ENCODE data around the gene MTOR.
A peak's percentile ranks its signal among the peaks of the same experiment; 100 is the strongest.
"Not testable (repeated sequence)": the region's sequence is repeated elsewhere in the genome, so short reads cannot be mapped to it uniquely, and the experiment has no call there.

Gene MTOR

DNA sequence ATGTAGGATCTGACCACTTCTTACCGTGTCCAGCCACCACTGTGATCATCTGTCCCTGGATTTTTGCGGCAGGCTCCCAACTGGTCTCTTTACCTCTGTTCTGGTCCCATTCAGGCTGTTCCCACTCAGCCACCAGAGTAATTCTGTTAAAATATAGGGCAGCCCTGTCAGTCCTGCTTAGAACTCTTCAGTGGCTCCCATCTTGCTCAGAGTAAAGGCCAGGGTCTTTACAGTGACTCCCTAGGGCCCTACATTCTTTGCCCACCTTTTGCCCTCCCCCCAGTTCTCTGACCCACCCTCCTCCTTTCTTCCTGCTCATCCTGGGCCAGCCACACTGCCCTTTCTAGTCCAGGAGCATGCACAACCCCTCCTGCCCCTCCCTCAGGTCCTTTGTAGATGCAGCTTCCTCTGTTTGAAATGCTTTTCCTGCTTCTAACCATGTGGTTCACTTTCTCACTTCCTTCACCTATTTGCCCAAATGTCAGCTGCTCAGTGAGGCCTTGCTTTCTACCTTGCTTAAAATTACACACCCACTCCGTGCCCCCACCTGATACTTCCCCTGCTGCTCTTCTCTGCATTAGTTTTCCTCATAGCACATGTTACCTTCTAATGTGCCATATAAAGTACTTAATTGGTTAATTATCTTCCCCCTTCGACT lies 18.5 kb upstream of the MTOR start:
- no peak for DNase-seq (ENCODE audit: low read depth in 2 of 2)

DNA sequence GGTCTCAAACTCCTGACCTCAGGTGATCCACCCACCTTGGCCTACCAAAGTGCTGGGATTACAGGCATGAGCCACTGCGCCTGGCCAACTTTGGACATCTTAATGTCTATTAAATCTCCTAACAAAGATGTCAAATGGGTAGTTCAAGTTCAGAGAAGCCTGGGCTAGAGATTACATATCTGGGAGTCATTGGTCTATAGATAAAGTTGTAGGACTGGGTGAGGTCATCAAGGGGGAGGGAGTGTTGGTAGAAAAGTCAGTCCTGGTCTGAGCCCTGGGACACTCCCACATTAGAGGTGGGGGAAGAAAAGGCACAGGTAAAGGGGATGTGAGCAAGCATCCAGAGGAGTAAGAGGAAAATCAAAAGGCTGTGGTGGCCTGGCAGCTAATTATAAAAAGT lies 17.3 kb upstream of the MTOR start:
- no peak for DNase-seq (ENCODE audit: low read depth in 2 of 2)

DNA sequence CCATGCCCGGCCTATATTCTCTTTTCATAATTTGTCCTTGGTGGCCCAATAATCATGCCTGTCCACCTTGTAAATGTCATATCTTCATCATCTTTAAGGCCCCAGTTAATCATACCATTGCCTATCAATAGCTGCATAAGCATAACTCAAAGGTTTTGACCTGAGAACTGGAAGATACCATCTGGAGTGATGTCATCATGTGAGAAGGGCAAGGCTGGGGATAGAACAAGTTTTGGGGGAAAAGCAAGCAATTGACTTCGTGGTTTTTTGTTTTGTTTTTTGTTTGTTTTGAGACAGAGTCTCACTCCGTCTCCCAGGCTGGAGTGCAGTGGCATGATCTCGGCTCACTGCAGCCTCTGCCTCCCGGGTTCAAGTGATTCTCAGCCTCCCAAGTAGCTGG lies 16.8 kb upstream of the MTOR start:
- no peak for DNase-seq (ENCODE audit: low read depth in 2 of 2)

DNA sequence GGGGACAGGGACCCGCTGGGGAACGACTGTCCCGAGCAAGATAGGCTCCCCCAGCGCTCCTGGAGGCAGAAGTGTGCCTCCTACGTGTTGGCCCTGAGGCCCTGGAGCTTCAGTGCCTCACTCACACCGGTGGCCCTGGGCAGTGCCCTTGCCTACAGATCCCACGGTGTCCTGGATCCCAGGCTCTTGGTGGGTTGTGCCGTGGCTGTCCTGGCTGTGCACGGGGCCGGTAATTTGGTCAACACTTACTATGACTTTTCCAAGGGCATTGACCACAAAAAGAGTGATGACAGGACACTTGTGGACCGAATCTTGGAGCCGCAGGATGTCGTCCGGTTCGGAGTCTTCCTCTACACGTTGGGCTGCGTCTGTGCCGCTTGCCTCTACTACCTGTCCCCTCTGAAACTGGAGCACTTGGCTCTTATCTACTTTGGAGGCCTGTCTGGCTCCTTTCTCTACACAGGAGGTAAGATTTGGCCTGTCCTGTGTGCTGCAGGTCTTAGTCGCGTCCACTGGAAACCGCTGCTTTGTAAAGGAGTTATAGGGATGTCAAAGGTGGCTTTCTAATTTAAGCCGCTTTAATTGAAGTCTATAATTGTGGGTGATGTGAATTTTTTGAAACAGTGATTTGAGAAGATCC lies 11.4 kb upstream of the MTOR start:
- no peak for DNase-seq (ENCODE audit: low read depth in 2 of 2)

DNA sequence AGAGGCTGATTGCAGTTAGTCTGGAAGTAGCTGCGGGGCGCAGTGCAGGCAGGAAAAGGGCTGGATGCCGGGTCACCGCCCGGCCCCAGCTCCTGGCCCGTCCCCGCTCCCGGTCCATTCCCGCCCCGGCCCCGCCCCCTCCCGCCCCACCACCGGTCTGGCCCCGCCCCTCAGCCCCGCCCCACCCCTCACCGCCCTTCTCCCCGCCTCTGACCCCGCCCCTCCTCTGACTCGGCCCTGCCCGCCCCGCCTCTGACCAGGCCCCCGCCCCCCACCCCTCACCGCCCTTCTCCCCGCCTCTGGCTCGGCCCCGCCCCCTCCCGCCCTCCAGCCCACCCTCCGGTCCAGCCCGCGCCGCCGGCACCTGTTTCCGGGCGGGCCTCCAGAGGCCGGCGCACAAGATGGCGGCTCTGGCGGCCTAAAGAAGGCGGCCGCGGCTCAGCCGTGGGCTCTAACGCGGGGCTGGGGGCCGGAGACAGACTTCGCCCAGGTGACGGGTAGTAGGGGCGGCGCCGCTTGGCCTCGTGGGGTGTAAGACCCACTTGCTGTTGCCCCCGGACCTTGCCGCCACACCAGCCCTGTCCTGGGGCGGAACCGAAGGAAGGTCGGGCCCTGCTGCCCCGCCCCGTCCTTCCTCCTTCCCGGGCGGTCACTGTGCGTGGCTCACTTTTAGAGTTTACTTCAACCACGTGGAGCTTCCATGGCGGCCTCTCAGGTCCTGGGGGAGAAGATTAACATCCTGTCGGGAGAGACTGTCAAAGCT lies 10.7 kb upstream of the MTOR start, which contains the start of gene UBIAD1:
Gene UBIAD1, plus strand, starts transcription at position 367 of the 763 bp plus-strand sequence. Its CDS starts 334 bp downstream, at position 701.
- peak; percentile 79 to 81 for DNase-seq (ENCODE audit: low read depth in 2 of 2)

DNA sequence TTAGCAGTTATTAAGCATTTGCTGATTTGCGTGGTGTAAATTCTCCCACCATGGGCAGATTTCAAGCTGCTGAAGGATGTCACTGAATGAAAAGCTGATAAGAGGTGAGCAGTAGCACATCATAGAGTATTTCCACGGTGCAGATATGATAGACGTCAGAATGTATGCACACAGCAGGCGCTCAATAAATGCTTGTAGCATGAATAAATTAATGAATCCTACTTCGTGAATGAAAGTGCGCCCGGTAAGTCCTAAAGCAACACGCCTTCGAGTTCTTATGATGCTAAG lies 10.1 kb upstream of the MTOR start:
- DNase-seq (ENCODE audit: low read depth in 2 of 2) = no peak

DNA sequence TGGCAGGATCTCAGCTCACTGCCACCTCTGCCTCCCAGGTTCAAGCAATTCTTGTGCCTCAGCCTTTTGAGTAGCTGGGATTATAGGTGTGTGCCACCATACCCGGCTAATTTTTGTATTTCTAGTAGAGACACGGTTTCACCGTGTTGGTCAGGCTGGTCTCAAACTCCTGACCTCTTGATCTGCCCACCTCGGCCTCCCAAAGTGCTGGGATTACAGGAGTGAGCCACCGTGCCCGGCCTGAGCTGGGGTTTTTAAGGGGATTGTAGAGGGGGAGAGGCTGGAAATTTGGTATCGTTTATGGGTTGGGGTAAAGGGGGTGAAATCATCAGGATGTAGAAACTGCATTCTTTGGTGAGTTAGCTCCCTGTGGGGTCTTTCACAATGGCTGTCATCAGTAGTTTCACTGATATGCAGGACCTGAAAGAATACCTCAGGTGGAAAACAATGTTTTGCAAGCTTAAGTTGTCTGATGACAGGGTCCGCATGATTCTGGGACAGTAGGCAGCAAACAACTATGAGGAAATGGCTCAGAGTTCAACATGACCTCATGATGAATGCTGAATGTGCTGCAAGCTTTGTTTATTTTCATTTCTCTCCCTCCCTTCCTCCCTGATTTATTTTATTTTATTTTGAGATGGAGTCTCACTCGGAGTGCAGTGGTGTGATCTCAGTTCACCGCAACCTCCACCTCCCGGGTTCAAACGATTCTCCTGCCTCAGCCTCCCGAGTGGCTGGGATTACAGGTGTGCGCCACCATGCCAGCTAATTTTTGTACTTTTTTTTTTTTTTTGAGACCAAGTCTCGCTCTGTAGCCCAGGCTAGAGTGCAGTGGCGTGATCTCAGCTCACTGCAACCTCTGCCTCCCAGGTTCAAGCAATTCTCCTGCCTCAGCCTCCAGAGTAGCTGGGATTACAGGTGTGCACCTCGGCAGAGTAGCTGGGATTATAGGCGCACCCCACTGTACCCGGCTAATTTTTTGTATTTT lies 5.3 kb upstream of the MTOR start:
- DNase-seq (ENCODE audit: low read depth in 2 of 2) = not testable (repeated sequence)

DNA sequence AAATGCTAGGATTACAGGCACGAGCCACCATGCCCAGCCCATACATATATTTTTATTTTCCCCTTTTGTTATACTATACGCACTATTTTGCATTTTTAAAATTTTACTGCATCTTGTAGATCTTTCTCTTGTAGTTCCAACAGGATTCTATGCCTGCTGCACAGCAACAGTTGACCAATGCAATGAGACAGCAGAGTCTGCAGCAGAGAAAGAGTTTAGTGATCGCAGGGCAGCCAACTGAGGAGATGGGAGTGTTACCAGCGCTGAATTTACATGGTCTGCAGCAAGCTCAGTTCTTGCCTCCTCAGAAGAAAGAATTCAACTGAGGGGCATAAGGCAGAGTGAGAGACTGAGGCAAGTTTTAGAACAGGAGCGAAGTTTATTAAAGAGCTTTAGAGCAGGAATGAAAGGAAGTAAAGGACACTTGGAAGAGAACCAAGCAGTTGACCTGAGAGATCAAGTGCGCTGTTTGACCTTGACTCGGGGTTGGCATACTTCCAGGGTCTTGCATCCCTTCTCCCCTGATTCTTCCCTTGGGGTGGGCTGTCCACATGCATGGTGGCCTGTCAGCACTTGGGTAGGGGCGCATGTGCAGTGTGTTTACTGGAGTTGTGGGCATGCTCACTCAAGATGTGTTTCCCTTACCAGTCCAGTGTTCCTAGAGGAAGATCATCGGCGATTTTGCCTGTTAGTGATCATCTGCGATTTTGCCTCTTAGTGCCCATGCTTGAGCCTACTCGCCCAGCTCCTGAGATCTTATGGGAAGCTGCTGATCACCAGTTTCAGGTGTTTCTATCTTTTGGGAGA lies 4.1 kb upstream of the MTOR start:
- no peak for DNase-seq (ENCODE audit: low read depth in 2 of 2)

DNA sequence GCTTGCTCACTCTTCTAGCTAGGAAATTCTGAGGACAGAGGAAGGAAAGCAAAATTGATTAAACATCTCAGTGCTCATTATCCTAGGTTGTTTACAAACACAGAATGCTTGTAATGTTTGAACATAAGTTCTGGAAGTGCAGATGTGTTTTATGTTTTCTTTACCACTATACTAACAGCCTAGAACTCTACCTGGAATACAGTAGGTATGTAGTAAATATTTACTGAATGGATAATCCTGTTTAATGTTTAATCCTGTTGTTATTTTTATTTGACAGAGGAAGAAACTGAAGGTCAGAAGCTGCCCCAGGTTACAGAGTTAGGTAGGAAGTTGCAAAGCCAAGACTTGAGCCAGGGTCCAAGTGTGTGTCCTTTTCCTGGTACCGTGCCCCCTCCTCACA lies 6.1 kb downstream of the MTOR start:
- DNase-seq (ENCODE audit: low read depth in 2 of 2) = no peak

DNA sequence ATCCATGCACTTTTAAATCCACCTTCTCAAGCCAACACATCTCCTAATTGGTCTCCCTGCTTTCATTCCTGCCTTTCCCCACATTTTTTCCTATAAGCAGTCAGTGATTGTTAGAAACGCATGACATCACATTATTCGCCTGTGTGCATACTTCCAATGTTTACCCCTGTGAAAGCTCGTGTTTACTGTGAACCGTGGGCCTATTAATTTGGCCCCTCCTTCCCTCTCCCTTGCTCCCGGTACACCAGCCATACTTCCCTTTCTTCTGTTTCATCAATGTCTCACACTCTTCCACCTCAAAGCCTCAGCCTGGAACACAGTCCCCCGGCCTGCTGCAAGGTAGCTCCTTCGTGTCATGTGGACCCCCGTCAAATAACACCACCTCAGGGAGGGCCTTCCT lies 9.1 kb downstream of the MTOR start:
- DNase-seq (ENCODE audit: low read depth in 2 of 2) = no peak

DNA sequence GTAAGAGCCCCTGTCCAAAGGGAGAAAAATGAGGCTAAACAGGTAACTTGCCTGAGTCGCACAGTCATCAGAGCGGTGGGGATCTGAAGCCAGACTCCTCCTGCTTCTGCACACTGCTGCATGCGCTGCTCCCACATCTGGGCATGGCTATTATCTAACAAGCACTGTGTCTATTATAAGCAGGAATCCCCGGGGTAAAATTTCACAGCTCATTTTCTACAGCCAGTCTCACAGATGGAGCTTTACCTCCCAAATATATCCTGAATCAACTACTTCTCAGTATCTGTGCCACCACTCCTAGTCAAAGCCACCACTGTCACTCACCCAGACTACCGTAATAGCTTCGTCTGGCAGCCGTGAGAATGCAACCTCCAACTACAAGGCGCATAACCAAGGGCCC lies 9.8 kb downstream of the MTOR start:
- DNase-seq (ENCODE audit: low read depth in 2 of 2) = no peak

DNA sequence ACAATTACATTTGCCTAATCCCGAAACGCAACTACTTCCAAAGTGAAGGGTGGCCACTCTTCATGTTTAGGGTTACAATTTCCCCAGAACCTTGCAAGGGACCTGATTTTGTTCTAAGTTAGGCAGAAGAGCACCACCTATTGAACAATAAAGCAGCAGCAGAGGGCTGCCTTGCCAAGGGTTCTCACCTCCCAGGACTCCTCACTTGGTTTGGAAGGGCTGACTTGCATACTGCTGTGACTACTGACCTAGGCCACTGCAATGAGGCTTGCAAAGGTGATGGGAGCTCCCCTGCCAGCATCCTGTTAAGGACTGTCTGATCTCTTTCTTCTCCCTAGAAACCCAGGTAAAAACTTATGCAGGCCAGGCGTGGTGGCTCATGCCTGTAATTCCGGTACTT lies 14.2 kb downstream of the MTOR start:
- DNase-seq (ENCODE audit: low read depth in 2 of 2) = no peak

DNA sequence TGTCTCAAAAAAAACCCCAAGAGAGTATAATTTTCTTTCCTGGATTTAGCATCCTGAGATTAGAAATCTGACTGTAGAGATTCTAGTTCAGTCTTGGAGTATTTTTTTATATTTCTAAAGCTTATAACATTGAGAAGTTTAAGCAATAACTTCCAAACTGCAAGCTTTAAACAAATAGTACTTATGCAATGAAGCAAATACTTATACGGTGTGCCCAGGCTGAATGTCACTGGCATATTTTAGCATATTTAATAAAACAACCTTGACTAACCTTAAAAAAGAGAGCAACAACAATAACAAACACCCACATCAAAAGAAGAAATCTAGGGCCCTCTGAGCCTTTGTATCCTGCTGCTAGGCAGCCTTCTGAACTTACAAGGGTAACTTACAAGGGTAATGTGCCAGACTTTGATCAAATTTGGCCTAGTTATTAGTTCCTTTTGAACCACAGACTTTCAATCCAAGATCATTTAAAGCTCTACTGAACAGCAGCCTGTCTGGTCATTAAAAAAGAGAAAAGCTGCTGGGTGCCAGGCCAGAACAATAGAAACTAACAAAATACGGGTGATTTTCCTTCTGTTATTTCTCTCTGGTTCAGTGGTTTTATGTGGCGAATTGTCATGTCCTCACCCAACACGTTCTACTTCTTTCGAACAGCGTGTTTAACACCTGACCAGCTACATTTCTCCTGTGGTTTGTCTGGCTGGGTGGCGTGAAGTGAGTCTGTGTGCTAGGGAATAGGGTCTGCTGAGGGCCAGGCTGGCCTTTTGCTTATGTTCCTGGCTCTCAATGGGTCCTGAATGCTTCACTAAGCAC lies 16.2 kb downstream of the MTOR start:
- DNase-seq (ENCODE audit: low read depth in 2 of 2) = no peak

DNA sequence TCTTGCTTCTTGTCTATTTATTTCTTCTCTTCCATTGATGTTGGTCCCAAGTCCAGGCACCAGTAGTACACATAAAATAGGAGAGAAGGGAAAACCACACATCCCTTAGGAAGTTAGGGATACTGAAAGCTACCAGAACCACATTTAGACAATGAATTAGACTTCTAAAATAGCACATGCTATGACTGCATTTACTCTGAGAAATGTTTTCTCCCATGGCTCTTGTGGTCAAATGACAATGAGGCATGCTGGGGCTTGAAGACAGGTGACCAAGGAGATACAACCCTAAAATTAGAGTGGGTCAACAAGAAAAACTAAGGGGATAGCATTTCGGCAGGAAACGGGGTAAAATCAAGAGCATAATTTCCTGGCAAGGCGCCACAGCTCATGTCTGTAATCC lies 17.1 kb downstream of the MTOR start:
- DNase-seq (ENCODE audit: low read depth in 2 of 2) = no peak

DNA sequence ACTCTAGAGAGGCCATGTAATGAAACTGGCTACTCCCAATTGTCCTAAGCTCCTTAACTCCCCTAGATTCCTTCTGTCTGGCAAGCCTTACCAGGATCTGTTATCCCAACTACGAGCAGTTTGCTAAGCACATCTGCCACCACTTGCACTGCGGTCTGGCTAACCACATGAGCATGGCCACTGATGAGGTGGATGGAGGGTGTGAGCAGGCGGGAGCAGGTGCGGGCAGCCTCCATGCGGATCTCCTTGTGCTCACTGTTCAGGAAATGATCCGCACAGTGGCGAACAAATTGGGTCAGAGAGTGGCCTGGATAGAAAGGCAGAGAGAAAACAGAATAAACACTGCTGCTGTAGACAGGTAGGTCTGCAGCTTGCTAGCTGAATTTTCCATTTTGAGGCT lies 24.0 kb downstream of the MTOR start:
- no peak for DNase-seq (ENCODE audit: low read depth in 2 of 2)

DNA sequence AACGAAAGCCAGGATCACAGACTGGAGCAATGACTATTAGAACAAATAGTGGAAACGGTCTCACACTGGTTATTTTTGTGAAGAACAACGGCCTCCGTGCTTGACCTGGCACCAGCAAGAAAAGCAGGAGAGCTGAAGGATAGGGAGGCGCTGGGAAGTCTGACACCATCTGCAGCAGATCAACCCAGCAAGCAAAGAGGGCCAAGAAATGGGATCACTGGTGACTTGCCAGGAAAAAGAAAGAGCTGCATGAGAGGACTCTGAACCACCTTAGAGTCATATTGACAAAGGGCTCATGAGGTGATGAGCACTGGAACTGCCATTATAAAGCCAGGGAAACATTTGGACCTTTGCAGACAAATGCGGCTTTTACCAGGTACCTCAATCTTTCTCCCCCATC lies 25.0 kb downstream of the MTOR start:
- no peak for DNase-seq (ENCODE audit: low read depth in 2 of 2)

DNA sequence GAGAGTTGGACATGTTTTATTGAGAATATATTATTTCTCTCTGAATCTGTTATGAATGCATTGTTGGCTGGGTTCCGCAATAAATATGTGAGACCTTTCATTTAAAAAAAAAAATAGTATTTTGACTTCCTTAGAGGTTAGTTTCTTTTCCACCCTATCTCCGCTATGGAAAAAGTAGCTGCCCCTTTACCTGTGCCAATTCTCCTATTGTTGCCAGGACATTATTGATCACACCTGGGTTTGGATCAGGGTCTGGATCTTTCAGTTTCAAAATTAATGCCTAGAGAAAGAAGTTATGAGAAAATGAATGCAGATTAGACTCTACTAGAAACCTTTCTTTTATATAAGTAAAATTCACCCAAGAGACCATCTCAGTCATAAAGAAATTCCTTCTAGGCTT lies 29.1 kb downstream of the MTOR start:
- DNase-seq (ENCODE audit: low read depth in 2 of 2) = no peak

DNA sequence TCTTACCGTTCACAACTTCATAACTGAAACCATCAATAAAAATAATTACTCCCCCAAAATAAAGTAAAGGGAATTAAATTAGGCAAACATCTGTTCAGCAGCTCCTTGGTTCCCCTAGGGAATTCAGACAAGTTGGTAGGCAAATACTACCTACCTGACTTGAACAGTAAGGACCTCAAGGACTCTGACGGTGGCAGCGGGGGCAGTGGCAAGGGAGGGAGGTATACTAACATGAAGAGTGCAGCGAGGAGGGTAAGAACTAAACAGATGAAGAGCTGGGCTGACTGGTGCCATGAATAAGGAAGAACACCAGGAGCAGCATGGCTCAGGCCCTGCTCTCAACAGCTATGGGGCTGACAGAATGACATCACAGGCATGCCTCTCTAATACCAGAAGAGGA lies 33.1 kb downstream of the MTOR start:
- DNase-seq (ENCODE audit: low read depth in 2 of 2) = no peak

DNA sequence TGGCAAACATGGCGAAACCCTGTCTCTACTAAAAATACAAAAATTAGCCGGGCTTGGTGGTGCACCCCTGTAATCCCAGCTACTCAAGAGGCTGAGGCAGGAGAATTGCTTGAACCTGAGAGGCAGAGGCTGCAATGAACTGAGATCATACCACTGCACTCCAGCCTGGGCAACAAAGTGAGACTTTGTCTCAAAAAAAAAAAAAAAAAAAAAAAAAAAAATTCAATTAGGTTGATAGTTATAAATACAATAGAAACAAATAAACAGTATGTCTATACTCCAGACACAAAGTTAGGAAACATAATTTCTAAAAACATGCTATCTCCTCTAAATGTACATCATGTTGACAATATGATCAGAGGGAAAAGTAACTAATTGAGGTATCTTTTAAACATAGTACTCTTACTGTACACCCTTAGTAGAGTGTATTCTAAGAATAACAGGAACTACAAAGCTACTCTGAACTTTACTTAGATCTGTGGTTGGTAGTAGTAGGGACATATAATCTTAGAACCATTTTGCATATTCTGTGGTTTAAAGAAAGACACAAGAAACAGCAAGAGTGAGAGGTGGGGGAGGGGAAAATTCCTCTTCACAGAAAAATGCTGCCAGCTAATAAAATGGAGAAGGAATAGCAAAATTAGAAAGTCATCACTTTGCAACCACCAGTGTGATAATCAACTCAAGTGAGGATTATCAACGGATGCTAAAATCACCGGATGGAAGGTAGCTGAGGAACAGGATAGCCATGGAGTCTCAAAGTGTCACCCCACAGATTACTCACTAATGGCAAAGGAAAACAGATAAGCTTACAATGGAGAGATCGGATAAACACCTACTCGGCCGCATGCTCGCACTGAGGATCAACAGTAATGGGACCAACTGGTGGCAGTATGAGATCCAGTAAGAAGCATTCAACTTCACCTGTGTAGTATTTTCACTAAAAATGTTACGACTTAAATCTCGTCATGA lies 35.0 kb downstream of the MTOR start:
- no peak for DNase-seq (ENCODE audit: low read depth in 2 of 2)
